SK-N-SH (cell line): ENCODE measurements around the gene SLC22A23.

Experiments
- CHD2 ChIP-seq: fragments of 150-350 bp; IDR thresholded peaks from 2 replicates; pipeline ENCODE4 v1.6.1; 2018; ENCODE audit warnings: low read length; ENCODE audit not compliant: partially characterized antibody
- EP300 ChIP-seq, 2 experiments: IDR thresholded peaks; 2 replicates each; pipeline versions ENCODE4 v1.4.0 to v1.6.1; 2012; ENCODE audit warnings: borderline replicate concordance in 1 of 2, low read depth in 1 of 2, low read length in 1 of 2
- EZH2phosphoT487 ChIP-seq: fragments of 200-600 bp; sonication (generic); IDR thresholded peaks from 2 replicates; pipeline ENCODE4 v1.6.1; 2017; ENCODE audit warnings: low read depth, mixed run types, mild to moderate bottlenecking, antibody characterized with exemption, moderate library complexity, borderline replicate concordance
- GABPA ChIP-seq: IDR thresholded peaks from 2 replicates; pipeline ENCODE4 v1.4.0; 2012; ENCODE audit warnings: low read depth, mild to moderate bottlenecking
- GATA2 ChIP-seq: sonication (generic); formaldehyde crosslinking; IDR thresholded peaks from 2 replicates; pipeline ENCODE4 v1.5.0; 2020; ENCODE audit warnings: mild to moderate bottlenecking, missing genetic modification reagents
- JUND ChIP-seq: IDR thresholded peaks from 2 replicates; pipeline ENCODE4 v1.4.0; 2012
- NRF1 ChIP-seq: IDR thresholded peaks from 2 replicates; pipeline ENCODE4 v1.6.1; 2012; ENCODE audit warnings: low read depth, mild to moderate bottlenecking, low read length
- SMC3 ChIP-seq: IDR thresholded peaks from 2 replicates; pipeline ENCODE4 v1.6.1; 2012; ENCODE audit warnings: low read depth, low read length, improper control_type of control experiment
- TAF1 ChIP-seq: IDR thresholded peaks from 2 replicates; pipeline ENCODE4 v1.6.1; 2012; ENCODE audit warnings: low read depth, mild to moderate bottlenecking, low read length, moderate library complexity, borderline replicate concordance
- TEAD4 ChIP-seq: IDR thresholded peaks from 2 replicates; pipeline ENCODE4 v1.4.0; 2012; ENCODE audit warnings: mild to moderate bottlenecking, borderline replicate concordance; ENCODE audit not compliant: insufficient read depth
- USF2 ChIP-seq: fragments of 150-350 bp; IDR thresholded peaks from 2 replicates; pipeline ENCODE4 v1.6.1; 2017; ENCODE audit warnings: antibody characterized with exemption, low read length, low read depth, borderline replicate concordance
- TF ChIP-seq, protein P1 (sequence below): fragments of 200-600 bp; sonication (generic); IDR thresholded peaks from 2 replicates; pipeline ENCODE4 v1.6.1; 2017; ENCODE audit warnings: antibody characterized with exemption, mild to moderate bottlenecking, moderate library complexity
- TF ChIP-seq, protein P2 (sequence below): IDR thresholded peaks from 2 replicates; pipeline ENCODE4 v1.6.1; 2012; ENCODE audit warnings: mild to moderate bottlenecking, low read depth, low read length, moderate library complexity

DNA sequence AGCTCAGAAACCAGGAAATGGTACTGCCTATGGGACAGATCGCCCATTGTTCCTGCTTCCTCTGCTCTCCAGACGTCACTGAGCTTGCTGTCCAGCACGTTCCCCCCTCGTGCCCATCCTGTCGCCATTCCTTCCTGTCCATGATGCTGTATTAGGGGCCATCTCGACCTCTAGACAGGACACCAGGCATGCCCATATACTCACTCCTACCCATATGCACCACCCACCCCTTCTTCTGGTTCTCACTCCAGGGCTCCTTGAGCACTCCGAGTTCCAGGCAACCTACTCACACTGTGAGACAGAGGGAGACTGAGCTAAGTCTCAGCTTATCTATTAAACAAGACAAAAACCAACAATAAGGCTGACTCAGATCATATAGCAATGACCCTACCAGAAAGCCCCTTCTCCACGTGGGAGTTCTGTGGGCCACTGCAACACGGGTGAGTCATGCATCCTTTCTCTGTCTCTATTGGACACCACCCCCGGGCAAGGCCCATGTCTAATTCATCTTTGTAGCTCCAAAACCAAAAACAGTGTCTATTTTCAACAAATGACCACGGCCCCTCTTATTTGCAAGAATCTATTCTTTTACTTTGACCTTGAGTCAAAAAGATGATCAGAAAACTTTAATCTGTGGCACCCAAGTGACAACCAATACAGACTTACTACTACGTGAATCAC, 132.4 kb downstream of the SLC22A23 start:
- TF ChIP-seq EZH2phosphoT487 (no peak), EP300 (IDR thresholded peaks at IDR 0.05; ENCODE audit: borderline replicate concordance in 1 of 2, low read depth in 1 of 2, low read length in 1 of 2) (no peak), GABPA (no peak), TEAD4 (no peak), NRF1 (no peak), TAF1 (no peak), JUND (no peak), USF2 (no peak), GATA2 (CRISPR knock-in tag) (no peak), CHD2 (no peak), SMC3 (no peak)
- TF ChIP-seq, protein P1, sequence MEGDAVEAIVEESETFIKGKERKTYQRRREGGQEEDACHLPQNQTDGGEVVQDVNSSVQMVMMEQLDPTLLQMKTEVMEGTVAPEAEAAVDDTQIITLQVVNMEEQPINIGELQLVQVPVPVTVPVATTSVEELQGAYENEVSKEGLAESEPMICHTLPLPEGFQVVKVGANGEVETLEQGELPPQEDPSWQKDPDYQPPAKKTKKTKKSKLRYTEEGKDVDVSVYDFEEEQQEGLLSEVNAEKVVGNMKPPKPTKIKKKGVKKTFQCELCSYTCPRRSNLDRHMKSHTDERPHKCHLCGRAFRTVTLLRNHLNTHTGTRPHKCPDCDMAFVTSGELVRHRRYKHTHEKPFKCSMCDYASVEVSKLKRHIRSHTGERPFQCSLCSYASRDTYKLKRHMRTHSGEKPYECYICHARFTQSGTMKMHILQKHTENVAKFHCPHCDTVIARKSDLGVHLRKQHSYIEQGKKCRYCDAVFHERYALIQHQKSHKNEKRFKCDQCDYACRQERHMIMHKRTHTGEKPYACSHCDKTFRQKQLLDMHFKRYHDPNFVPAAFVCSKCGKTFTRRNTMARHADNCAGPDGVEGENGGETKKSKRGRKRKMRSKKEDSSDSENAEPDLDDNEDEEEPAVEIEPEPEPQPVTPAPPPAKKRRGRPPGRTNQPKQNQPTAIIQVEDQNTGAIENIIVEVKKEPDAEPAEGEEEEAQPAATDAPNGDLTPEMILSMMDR, result no peak
- TF ChIP-seq, protein P2, sequence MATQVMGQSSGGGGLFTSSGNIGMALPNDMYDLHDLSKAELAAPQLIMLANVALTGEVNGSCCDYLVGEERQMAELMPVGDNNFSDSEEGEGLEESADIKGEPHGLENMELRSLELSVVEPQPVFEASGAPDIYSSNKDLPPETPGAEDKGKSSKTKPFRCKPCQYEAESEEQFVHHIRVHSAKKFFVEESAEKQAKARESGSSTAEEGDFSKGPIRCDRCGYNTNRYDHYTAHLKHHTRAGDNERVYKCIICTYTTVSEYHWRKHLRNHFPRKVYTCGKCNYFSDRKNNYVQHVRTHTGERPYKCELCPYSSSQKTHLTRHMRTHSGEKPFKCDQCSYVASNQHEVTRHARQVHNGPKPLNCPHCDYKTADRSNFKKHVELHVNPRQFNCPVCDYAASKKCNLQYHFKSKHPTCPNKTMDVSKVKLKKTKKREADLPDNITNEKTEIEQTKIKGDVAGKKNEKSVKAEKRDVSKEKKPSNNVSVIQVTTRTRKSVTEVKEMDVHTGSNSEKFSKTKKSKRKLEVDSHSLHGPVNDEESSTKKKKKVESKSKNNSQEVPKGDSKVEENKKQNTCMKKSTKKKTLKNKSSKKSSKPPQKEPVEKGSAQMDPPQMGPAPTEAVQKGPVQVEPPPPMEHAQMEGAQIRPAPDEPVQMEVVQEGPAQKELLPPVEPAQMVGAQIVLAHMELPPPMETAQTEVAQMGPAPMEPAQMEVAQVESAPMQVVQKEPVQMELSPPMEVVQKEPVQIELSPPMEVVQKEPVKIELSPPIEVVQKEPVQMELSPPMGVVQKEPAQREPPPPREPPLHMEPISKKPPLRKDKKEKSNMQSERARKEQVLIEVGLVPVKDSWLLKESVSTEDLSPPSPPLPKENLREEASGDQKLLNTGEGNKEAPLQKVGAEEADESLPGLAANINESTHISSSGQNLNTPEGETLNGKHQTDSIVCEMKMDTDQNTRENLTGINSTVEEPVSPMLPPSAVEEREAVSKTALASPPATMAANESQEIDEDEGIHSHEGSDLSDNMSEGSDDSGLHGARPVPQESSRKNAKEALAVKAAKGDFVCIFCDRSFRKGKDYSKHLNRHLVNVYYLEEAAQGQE, result no peak
